ENCODE data around the gene BCR.

BCR gene

DNA sequence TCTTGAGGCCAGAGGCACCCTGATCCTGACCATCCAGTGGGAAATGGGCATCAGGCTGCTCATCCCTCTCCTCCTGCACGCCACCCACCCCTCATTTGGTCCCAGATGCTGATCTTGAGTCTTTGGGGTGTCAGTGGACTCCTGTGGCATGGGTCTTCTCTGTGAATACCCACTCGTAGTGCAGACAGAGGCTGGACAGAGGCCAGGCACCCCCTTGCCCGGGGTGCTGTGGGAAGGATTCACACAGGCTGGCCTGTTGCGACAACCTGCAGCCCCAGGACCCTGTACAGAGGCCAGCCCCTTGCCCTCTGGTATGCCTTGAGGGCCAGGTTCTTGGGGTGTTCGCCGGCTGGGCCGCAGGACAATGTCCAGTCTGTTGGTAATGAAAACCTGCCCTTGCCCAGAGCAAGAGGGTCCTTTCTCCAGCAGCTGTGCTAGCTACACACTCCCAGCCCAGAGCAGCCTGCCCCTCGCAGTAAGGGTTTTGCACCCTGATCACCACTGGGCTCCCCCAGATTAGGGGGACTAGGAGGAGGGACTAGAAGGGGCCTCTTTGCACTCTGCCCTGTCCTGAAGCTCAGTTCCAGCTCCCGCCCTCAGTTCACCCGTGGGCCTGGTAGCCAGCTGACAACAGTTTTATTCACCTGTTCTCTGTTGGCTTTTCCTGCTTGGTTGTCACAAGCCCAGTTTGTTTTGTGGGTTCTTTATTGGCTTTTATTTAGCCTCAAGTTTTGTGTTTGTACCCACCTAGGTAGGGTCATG lies 76.0 kb downstream of the BCR start:
- no peaks in the 10 kb centered on the region for H3K9me3 ChIP-seq (ENCODE audit: insufficient read depth, low read length)
- no peak overlapping the region for H3K4me3 ChIP-seq (ENCODE audit: insufficient read depth, low read length, poor library complexity, severe bottlenecking)
- H3K36me3 ChIP-seq (ENCODE audit: low read length): no peaks in the 10 kb centered on the region
- no peaks in the 10 kb centered on the region for H3K79me2 ChIP-seq (ENCODE audit: insufficient read depth, low read length)
- no peaks in the 10 kb centered on the region for H3K27me3 ChIP-seq (ENCODE audit: low read length)
- no peak overlapping the region for H2AFZ ChIP-seq (ENCODE audit: low read depth, low read length, severe bottlenecking)
- H3K9me2 ChIP-seq (replicated peaks; ENCODE audit: insufficient read depth, low read length): no peaks in the 10 kb centered on the region
- no peak overlapping the region for H3K27ac ChIP-seq (ENCODE audit: low read depth, low read length)
- TF ChIP-seq, protein P1, sequence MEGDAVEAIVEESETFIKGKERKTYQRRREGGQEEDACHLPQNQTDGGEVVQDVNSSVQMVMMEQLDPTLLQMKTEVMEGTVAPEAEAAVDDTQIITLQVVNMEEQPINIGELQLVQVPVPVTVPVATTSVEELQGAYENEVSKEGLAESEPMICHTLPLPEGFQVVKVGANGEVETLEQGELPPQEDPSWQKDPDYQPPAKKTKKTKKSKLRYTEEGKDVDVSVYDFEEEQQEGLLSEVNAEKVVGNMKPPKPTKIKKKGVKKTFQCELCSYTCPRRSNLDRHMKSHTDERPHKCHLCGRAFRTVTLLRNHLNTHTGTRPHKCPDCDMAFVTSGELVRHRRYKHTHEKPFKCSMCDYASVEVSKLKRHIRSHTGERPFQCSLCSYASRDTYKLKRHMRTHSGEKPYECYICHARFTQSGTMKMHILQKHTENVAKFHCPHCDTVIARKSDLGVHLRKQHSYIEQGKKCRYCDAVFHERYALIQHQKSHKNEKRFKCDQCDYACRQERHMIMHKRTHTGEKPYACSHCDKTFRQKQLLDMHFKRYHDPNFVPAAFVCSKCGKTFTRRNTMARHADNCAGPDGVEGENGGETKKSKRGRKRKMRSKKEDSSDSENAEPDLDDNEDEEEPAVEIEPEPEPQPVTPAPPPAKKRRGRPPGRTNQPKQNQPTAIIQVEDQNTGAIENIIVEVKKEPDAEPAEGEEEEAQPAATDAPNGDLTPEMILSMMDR (IDR thresholded peaks at IDR 0.05; ENCODE audit: insufficient read depth, low read length, poor library complexity, severe bottlenecking): no peak
- no peak for TF ChIP-seq EZH2phosphoT487 (conservative IDR thresholded peaks at IDR 0.05; ENCODE audit: low read length)
- no peak overlapping the region for H3K9ac ChIP-seq (ENCODE audit: low read length)
- no peaks in the 10 kb centered on the region for H3F3A ChIP-seq (ENCODE audit: insufficient read depth)
- H4K20me1 ChIP-seq (ENCODE audit: low read depth, low read length): no peaks in the 10 kb centered on the region
- H3K4me2 ChIP-seq (ENCODE audit: low read depth, low read length, poor library complexity, severe bottlenecking): no peak overlapping the region

GRCh38 chr22:23256986-23257888 lies 76.9 kb downstream of the BCR start:
- Histone ChIP-seq H3K9me2 (replicated peaks; ENCODE audit: insufficient read depth, low read length) (no peaks in the 10 kb centered on the region), H3K79me2 (ENCODE audit: insufficient read depth, low read length) (no peaks in the 10 kb centered on the region), H3K36me3 (ENCODE audit: low read length) (no peaks in the 10 kb centered on the region), H3F3A (ENCODE audit: insufficient read depth) (no peaks in the 10 kb centered on the region), H3K27ac (ENCODE audit: low read depth, low read length) (no peak overlapping the region), H3K4me3 (ENCODE audit: insufficient read depth, low read length, poor library complexity, severe bottlenecking) (no peak overlapping the region), H2AFZ (ENCODE audit: low read depth, low read length, severe bottlenecking) (no peak overlapping the region), H3K9me3 (ENCODE audit: insufficient read depth, low read length) (no peaks in the 10 kb centered on the region), H3K4me2 (ENCODE audit: low read depth, low read length, poor library complexity, severe bottlenecking) (no peak overlapping the region), H4K20me1 (ENCODE audit: low read depth, low read length) (no peaks in the 10 kb centered on the region), H3K27me3 (ENCODE audit: low read length) (no peaks in the 10 kb centered on the region), H3K9ac (ENCODE audit: low read length) (no peak overlapping the region)
- TF ChIP-seq, protein P1 (IDR thresholded peaks at IDR 0.05; ENCODE audit: insufficient read depth, low read length, poor library complexity, severe bottlenecking): no peak
- no peak for TF ChIP-seq EZH2phosphoT487 (conservative IDR thresholded peaks at IDR 0.05; ENCODE audit: low read length)

DNA sequence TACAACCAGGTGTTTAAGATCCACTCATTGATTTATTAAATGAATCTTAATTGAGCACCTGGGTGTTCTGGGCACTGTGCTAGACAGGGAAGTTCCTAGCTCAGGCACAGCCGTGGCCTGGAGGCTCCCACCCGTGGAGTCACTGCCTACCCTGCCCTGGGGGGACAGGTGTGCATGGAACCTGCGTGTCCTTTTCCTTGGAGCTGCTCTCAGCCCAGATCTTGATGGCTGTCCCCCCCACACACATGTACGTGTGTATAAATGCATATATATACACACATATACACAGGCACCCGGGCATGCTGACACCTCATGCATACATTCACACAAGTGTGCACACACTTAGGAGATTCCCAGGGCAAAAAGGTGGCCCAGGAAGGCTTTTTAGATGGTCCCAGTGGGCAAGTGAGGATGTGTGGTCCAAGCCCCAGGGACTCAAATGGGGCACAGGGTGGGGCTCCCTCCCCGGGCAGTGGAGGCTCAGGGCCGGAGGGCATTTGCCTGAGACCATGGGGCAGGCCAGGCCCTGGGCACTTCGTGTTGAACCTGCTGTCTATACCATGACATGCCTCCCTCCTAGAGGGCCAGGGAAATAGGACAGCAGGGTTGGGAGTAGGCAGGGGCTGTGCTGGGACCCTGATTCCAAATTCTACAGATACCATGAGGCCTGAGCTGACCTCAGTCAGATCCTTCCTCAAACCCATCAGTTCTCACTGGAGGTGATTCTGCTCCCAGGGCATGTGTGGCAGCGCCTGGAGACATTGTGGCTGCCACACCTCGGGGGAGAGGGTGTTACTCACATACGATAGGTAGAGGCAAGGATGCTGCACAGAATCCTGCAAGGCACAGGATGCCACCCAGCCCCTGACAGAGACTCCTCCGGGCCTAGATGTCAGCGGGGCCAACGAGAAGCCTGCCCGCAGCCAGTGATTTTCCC lies 77.8 kb downstream of the BCR start:
- TF ChIP-seq EZH2phosphoT487 (conservative IDR thresholded peaks at IDR 0.05; ENCODE audit: low read length): no peak
- TF ChIP-seq, protein P1 (IDR thresholded peaks at IDR 0.05; ENCODE audit: insufficient read depth, low read length, poor library complexity, severe bottlenecking): no peak
- no peaks in the 10 kb centered on the region for H3F3A ChIP-seq (ENCODE audit: insufficient read depth)
- H3K9me3 ChIP-seq (ENCODE audit: insufficient read depth, low read length): no peaks in the 10 kb centered on the region
- H3K27me3 ChIP-seq (ENCODE audit: low read length): no peaks in the 10 kb centered on the region
- no peak overlapping the region for H3K27ac ChIP-seq (ENCODE audit: low read depth, low read length)
- no peaks in the 10 kb centered on the region for H3K36me3 ChIP-seq (ENCODE audit: low read length)
- H4K20me1 ChIP-seq (ENCODE audit: low read depth, low read length): no peaks in the 10 kb centered on the region
- no peak overlapping the region for H3K4me3 ChIP-seq (ENCODE audit: insufficient read depth, low read length, poor library complexity, severe bottlenecking)
- H3K9me2 ChIP-seq (replicated peaks; ENCODE audit: insufficient read depth, low read length): no peaks in the 10 kb centered on the region
- no peak overlapping the region for H2AFZ ChIP-seq (ENCODE audit: low read depth, low read length, severe bottlenecking)
- H3K79me2 ChIP-seq (ENCODE audit: insufficient read depth, low read length): no peaks in the 10 kb centered on the region
- H3K4me2 ChIP-seq (ENCODE audit: low read depth, low read length, poor library complexity, severe bottlenecking): no peak overlapping the region
- no peak overlapping the region for H3K9ac ChIP-seq (ENCODE audit: low read length)
